CD4-positive, alpha-beta T cell treated with Interferon alpha-2 for 1 hour (primary cell): ENCODE measurements around the gene SPRY2.
"Not testable (repeated sequence)": the region's sequence is repeated elsewhere in the genome, so short reads cannot be mapped to it uniquely, and the experiment has no call there.

Experiments used
- DNase-seq, 2 donors: peaks; one replicate each; pipeline ENCODE4 v3.0.0-alpha.2; 2020 to 2022

Gene SPRY2, protein sequence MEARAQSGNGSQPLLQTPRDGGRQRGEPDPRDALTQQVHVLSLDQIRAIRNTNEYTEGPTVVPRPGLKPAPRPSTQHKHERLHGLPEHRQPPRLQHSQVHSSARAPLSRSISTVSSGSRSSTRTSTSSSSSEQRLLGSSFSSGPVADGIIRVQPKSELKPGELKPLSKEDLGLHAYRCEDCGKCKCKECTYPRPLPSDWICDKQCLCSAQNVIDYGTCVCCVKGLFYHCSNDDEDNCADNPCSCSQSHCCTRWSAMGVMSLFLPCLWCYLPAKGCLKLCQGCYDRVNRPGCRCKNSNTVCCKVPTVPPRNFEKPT

GRCh38 chr13:80341101-80341755, at the start of gene SPRY2:
TSS of gene SPRY2 (minus strand) at chr13:80341126. CDS start at chr13:80337705, 3,421 bp downstream.
- DNase-seq = peak in 1 of 2 donors; percentile 24

DNA sequence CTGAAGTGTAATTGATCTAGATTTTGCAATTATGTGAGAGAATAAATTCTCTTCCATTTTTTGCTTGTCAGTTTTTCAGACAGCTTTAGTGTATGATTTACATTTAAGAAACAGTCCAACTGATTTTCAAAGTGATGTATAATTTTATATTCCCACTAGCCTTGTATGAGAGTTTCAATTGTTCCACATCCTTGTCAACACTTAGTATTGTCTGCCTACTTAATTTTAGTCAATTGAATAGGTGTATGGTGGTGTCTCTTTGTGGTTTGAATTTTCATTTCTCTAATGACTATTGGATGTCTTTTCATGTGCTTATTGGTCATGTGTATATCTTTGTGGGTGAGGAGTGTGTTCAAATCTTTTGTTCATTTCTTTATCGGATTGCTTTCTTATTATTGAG, 49.4 kb upstream of the SPRY2 start:
- DNase-seq = no peak

- DNase-seq = no peak
Measured at GRCh38 chr13:80389073-80390038, 48.4 kb upstream of the SPRY2 start.

GRCh38 chr13:80388506-80388905, 47.6 kb upstream of the SPRY2 start:
- DNase-seq = no peak

GRCh38 chr13:80386592-80386991, 45.7 kb upstream of the SPRY2 start:
- DNase-seq = no peak

DNA sequence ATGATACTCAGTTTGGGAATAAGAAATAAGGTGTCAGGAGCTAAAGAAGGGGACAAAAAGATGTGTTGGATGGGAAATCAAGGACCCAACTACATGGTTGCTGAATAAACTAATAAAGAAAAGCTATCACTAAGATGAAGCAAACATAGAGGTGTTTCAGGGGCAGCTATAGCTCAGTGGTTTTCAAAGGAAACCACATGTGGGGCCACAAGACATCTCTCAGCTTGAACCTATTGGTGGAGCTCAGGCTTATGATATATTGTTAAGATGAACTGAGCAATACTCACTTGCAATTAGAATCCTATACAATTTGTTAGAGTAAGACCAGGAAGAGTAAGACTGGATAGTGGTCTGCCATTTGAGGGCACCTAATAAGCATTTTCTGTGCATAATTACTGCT, 45.1 kb upstream of the SPRY2 start:
- DNase-seq = peak in 1 of 2 donors; percentile 20

- DNase-seq = no peak
Measured at GRCh38 chr13:80382576-80382975, 41.6 kb upstream of the SPRY2 start.

DNA sequence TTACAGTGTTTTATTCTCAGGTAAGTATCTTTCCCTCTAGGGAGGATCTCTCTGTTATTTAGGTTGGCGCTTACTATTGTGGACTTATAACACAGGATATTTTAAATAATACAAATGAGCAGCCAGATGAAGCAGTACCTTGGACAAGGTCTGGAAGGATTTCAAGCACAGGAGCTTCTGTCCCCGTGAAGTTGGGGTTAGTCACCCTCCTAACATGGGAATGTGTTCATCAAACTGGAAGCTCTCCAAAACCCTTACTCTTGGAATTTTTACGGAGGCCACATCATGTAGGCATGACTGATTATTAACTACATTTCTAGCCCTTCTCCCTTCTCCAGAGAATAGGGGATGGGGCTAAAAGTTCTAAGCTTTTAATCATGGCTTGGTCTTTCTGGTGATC, 38.3 kb upstream of the SPRY2 start:
- no peak for DNase-seq

DNA sequence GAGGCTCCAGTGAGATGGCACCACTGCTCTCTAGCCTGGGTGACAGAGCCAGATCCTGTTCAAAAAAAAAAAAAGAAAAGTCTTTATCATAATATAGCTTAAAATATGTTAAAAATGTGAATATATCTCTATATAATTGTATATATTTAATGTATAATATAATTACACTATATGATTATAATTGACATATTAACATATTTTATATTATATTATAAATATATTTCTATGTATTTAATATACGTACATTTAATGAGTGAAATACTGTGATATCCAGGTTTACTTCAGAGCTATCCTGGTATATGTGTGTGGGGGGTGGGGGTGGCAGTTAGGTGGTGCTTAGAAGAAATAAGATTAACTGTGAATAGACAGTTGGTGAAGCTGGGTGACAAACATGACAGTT, 35.6 kb upstream of the SPRY2 start:
- no peak for DNase-seq

- DNase-seq = no peak
Measured at GRCh38 chr13:80374901-80375300, 34.0 kb upstream of the SPRY2 start.

GRCh38 chr13:80374444-80374843, 33.5 kb upstream of the SPRY2 start:
- no peak for DNase-seq

DNA sequence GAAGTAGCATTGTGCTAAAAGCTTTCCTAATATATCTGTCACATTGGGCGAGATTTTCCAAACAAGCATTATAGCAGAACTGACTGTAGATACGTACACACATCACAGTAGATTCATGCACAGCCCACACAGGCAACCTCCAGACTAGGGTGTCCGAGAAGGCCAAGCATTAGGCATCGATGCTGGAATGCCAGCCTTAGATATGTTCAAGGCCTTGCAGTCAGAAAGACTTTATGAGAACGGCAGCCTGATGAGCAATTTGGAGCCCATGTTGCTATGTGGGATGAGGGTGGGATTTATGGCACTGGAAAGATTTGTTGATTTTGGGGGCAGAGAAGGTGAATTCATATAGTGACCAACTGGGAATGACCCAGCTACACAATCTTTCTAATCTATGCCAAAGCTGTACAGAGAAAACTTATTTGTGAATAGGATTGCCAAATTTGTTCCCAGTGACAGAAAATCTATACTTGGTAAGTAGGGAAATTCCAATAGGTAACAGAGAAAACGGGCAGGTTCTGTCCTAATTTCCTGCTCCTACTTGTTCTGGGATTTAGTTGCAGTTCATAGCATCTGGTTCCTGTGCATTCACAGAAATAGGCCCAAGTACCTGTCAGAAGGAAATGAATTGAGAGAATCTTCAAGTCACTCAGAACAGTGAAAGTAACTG, 31.0 kb upstream of the SPRY2 start:
- DNase-seq = no peak

- DNase-seq = no peak
Measured at GRCh38 chr13:80367473-80367872, 26.5 kb upstream of the SPRY2 start.

DNA sequence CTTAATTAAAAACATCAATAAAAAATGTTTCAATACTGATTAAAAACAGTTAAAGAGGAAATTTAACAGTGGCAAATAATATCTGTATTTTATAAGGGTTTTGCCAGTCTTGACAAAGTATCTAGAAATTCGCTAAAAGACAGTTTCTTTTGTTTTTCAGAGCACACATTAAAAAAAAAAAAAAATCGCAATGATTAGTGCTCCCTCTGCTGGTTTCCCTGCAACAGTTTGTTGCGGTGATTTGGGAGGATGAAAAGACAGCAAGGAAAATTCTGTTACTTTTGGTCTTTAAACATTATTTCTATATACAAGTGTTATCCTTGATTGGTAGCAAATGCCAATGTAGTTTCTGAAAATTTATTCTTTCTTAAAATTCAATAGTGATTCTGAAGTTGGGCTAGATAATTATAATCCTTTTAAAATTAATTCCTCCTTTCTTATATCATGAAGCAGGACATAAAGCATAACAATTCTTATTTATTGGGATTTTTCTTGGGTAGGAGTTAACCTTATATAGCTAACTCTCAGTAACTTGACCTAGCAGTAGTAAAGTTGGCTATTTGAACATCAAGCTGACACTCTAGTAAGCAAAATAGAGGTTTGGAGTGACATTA, 23.1 kb upstream of the SPRY2 start:
- no peak for DNase-seq

DNA sequence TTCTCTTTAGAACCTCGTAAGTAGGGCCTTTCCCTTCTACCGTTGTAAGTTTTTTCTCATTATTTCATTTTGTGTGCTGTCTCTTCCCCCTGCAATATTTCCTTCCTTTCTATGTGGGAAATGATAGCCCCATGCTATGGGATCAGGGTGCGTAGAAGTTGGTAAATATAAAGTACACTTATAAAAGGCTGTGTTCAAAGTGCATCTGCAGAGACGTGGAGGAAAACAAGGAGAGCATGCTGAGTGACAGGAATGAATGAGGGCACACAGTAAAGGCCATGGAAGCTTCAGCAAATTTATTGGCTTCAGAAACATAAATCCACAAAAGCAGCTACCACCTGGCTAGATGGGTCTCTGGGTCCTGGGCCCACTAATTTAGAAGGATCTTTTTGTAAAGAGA, 21.6 kb upstream of the SPRY2 start:
- no peak for DNase-seq

GRCh38 chr13:80361883-80362327, 21.0 kb upstream of the SPRY2 start:
- no peak for DNase-seq

- no peak for DNase-seq
Measured at GRCh38 chr13:80361298-80361697, 20.4 kb upstream of the SPRY2 start.

- DNase-seq = no peak
Measured at GRCh38 chr13:80360453-80360800, 19.5 kb upstream of the SPRY2 start.

GRCh38 chr13:80359778-80360452, 19.0 kb upstream of the SPRY2 start:
- no peak for DNase-seq

DNA sequence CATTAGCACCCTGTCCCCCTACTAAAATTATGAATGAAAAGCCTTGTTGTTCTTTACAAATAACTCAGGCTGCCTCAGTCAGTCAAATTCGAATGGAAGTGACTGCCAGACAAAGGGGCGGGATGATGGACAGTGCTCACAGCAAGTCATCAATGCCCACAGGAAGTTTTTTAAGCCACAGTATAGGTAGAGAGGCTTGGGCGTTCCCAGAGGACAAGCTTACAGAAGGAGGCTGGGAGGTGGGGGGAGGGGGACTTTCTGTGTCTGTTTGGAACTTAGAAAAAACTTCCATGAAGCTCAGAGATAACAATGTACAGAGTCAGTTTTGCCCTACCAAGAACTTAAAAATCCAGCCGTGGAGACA, 18.5 kb upstream of the SPRY2 start:
- no peak for DNase-seq

GRCh38 chr13:80355496-80356094, 14.7 kb upstream of the SPRY2 start:
- DNase-seq = not testable (repeated sequence)

GRCh38 chr13:80348750-80349149, 7.8 kb upstream of the SPRY2 start:
- DNase-seq = no peak
